HepG2 (cell line): ENCODE measurements around the gene TBC1D10B. TPM values are rescaled to one million over a fixed set of nuclear protein-coding genes. Genes with fewer than 3 reads are reported as not detected.

Experiments
- ATAC-seq: fragments of 200-7000 bp; cut with Tn5 transposase; 3 replicates; pipeline ENCODE4 v1.9.1; 2020; ENCODE audit warnings: mild to moderate bottlenecking, moderate library complexity
- BruUV-seq: library from RNA; stranded (reverse); fragments of 400-500 nt; replicated peaks from 2 replicates; lab custom pipeline; 2021; lab: Mats Ljungman, UMichigan
- CTCF ChIA-PET: fragments of 300-600 bp; formaldehyde crosslinking; extraction: SDS; loops from one replicate; lab custom pipeline; 2021; ENCODE audit warnings: low total read pairs, inconsistent platforms, low intra/inter-chr PET ratio; lab: Yijun Ruan, JAX
- POLR2A ChIA-PET: fragments of 350-600 bp; sonication (Branson Sonifier 250); formaldehyde crosslinking; loops from one replicate; lab custom pipeline; 2020; ENCODE audit warnings: antibody characterized with exemption, inconsistent platforms; lab: Yijun Ruan, JAX
- DNase-seq: peaks from one replicate; pipeline ENCODE4 v3.0.0-alpha.2; 2015; ENCODE audit warnings: low spot score
- FAIRE-seq: peaks from 3 replicates; lab custom pipeline; 2011; peaks lifted over from hg19 to GRCh38; lab: Jason Lieb, UNC
- H2AFZ ChIP-seq: one replicate; pipeline ENCODE4 v1.6.1; 2011; ENCODE audit warnings: low read length, inconsistent platforms
- H3K27ac ChIP-seq: fragments of 300-600 bp; 3 replicates; pipeline ENCODE4 v1.8.0; 2011; ENCODE audit warnings: mixed run types, mild to moderate bottlenecking, mixed read lengths, low read length, inconsistent platforms; ENCODE audit not compliant: insufficient read depth; ENCODE audit errors: extremely low read length
- H3K27me3 ChIP-seq, 2 experiments: fragments of 200-600 bp in 1 of 2; 2 replicates in 1 of 2; 3 replicates in 1 of 2; pipeline versions ENCODE4 v1.6.0 to v1.8.0; 2011; ENCODE audit warnings: low read length in 2 of 2, mild to moderate bottlenecking in 2 of 2, moderate library complexity in 2 of 2, inconsistent platforms in 1 of 2; ENCODE audit not compliant: insufficient read depth in 2 of 2, control insufficient read depth in 1 of 2
- H3K36me3 ChIP-seq, 2 experiments: fragments of 200-600 bp in 1 of 2; replicated peaks in 1 of 2; 2 replicates in 1 of 2; 3 replicates in 1 of 2; pipeline versions ENCODE4 v1.5.1 to v1.8.0; 2011; ENCODE audit warnings: low read length in 2 of 2, inconsistent platforms in 1 of 2; ENCODE audit not compliant: insufficient read depth in 2 of 2, control insufficient read depth in 1 of 2
- H3K4me1 ChIP-seq: 2 replicates; pipeline ENCODE4 v1.5.1; 2012; ENCODE audit warnings: low read length, inconsistent platforms; ENCODE audit not compliant: insufficient read depth
- H3K4me2 ChIP-seq: 2 replicates; pipeline ENCODE4 v1.6.0; 2011; ENCODE audit warnings: low read depth, low read length, inconsistent platforms
- H3K4me3 ChIP-seq, 3 experiments: fragments of 200-600 bp in 1 of 3; sonication (generic), shearing (Covaris generic) in 1 of 3; replicated peaks in 1 of 3; 2 replicates each; pipeline ENCODE4 v1.5.1; 2011 to 2016; ENCODE audit warnings: low read length in 3 of 3, inconsistent platforms in 2 of 3, low read depth in 2 of 3, mild to moderate bottlenecking in 2 of 3, control low read depth in 1 of 3, mixed read lengths in 1 of 3; ENCODE audit not compliant: insufficient read depth in 1 of 3
- H3K79me2 ChIP-seq: one replicate; pipeline ENCODE4 v1.6.1; 2011; ENCODE audit warnings: low read length, inconsistent platforms; ENCODE audit not compliant: insufficient read depth
- H3K9ac ChIP-seq: 2 replicates; pipeline ENCODE4 v1.6.0; 2011; ENCODE audit warnings: mild to moderate bottlenecking, low read depth, low read length, inconsistent platforms; ENCODE audit not compliant: insufficient read depth
- H3K9me3 ChIP-seq: 2 replicates; pipeline ENCODE4 v1.5.1; 2012; ENCODE audit warnings: mild to moderate bottlenecking, low read length
- H4K20me1 ChIP-seq: 2 replicates; pipeline ENCODE4 v1.6.0; 2011; ENCODE audit warnings: inconsistent platforms, mild to moderate bottlenecking, low read length, moderate library complexity; ENCODE audit not compliant: insufficient read depth
- ADNP ChIP-seq: sonication (generic); formaldehyde crosslinking; IDR thresholded peaks from 2 replicates; pipeline ENCODE4 v1.4.0; 2020; ENCODE audit warnings: missing genetic modification reagents
- FOXJ3 ChIP-seq: sonication (generic); formaldehyde crosslinking; IDR thresholded peaks from 2 replicates; pipeline ENCODE4 v1.4.0; 2020; ENCODE audit warnings: missing genetic modification reagents, mild to moderate bottlenecking, borderline replicate concordance
- GTF3A ChIP-seq: sonication (generic); formaldehyde crosslinking; conservative IDR thresholded peaks from 2 replicates; pipeline ENCODE4 v1.4.0; 2020; ENCODE audit warnings: mild to moderate bottlenecking, missing genetic modification reagents
- HNRNPH1 ChIP-seq: fragments of 200-400 bp; formaldehyde crosslinking; optimal IDR thresholded peaks from 2 replicates; pipeline ENCODE3; 2017; ENCODE audit warnings: mild to moderate bottlenecking, low read depth, low read length
- HNRNPUL1 ChIP-seq: fragments of 200-400 bp; formaldehyde crosslinking; IDR thresholded peaks from 2 replicates; pipeline ENCODE4 v1.6.1; 2017; ENCODE audit warnings: low read depth, mild to moderate bottlenecking, low read length, moderate library complexity
- LBX2 ChIP-seq: sonication (generic); formaldehyde crosslinking; IDR thresholded peaks from 2 replicates; pipeline ENCODE4 v1.5.0; 2020; ENCODE audit warnings: missing genetic modification reagents, mild to moderate bottlenecking, borderline replicate concordance
- NFE2L2 ChIP-seq: fragments of 150-350 bp; IDR thresholded peaks from 2 replicates; pipeline ENCODE4 v1.6.1; 2014; ENCODE audit warnings: low read length
- PBX3 ChIP-seq: sonication (generic); formaldehyde crosslinking; IDR thresholded peaks from 2 replicates; pipeline ENCODE4 v1.8.1; 2023; ENCODE audit warnings: missing genetic modification reagents, inconsistent platforms, borderline replicate concordance
- POGK ChIP-seq: sonication (generic); formaldehyde crosslinking; conservative IDR thresholded peaks from 2 replicates; pipeline ENCODE4 v1.8.0; 2022; ENCODE audit warnings: mild to moderate bottlenecking, moderate library complexity, missing genetic modification reagents
- POLR2AphosphoS5 ChIP-seq: IDR thresholded peaks from 2 replicates; pipeline ENCODE4 v1.6.1; 2012; ENCODE audit warnings: low read depth, low read length
- SAFB2 ChIP-seq: sonication (generic); formaldehyde crosslinking; IDR thresholded peaks from 2 replicates; pipeline ENCODE4 v1.5.1; 2020; ENCODE audit warnings: missing genetic modification reagents, low read depth, mild to moderate bottlenecking, borderline replicate concordance
- SRSF4 ChIP-seq: fragments of 200-400 bp; formaldehyde crosslinking; IDR thresholded peaks from one replicate; pipeline ENCODE4 v1.6.1; 2018; ENCODE audit warnings: mild to moderate bottlenecking, low read depth, low read length, moderate library complexity; ENCODE audit not compliant: poor library complexity, severe bottlenecking
- THAP11 ChIP-seq: IDR thresholded peaks from 2 replicates; pipeline ENCODE4 v1.6.1; 2016; ENCODE audit warnings: missing biosample characterization, missing genetic modification reagents
- ZBTB2 ChIP-seq: sonication (generic); formaldehyde crosslinking; IDR thresholded peaks from 2 replicates; pipeline ENCODE4 v1.8.0; 2022; ENCODE audit warnings: low read depth, missing genetic modification reagents
- ZFX ChIP-seq: sonication (generic); formaldehyde crosslinking; IDR thresholded peaks from 2 replicates; pipeline ENCODE4 v1.4.0; 2020; ENCODE audit warnings: mild to moderate bottlenecking, low read depth, missing genetic modification reagents, moderate library complexity
- ZNF143 ChIP-seq: sonication (generic); formaldehyde crosslinking; IDR thresholded peaks from 2 replicates; pipeline ENCODE4 v1.4.0; 2020; ENCODE audit warnings: missing genetic modification reagents
- ZNF337 ChIP-seq: sonication (generic); formaldehyde crosslinking; IDR thresholded peaks from 2 replicates; pipeline ENCODE4 v1.5.1; 2020; ENCODE audit warnings: missing genetic modification reagents, low read depth, mild to moderate bottlenecking, borderline replicate concordance
- ZNF720 ChIP-seq: sonication (generic); formaldehyde crosslinking; IDR thresholded peaks from 2 replicates; pipeline ENCODE4 v1.4.0; 2020; ENCODE audit warnings: missing genetic modification reagents
- WGBS: methylation state at CpG from one replicate; pipeline ENCODE4 v1.1.6; 2017; ENCODE audit warnings: low lambda C conversion rate; 5-methylcytosine and 5-hydroxymethylcytosine counted together
- in situ Hi-C: cut with HindIII; loops from 2 replicates; pipeline ENCODE4 v1.10.0; 2017; ENCODE audit warnings: low pct_unique_long_range_greater_than_20kb; ENCODE audit not compliant: extremely low pct_ligation_motif_present
- intact Hi-C: fragments of 100-400 bp; cut with micrococcal nuclease; formaldehyde crosslinking; loops from one replicate; pipeline ENCODE4 v1.10.0; 2022; ENCODE audit not compliant: unreplicated experiment
- polyA plus RNA-seq, 8 experiments: library from polyadenylated mRNA; depleted of rRNA in 3 of 8; stranded (reverse) in 7 of 8; unstranded in 1 of 8; fragments of >200 nt; fragmentation: Illumina TruSeq in 4 of 8; extraction: Trizol in 4 of 8; gene quantifications; 2 replicates each; pipeline versions ENCODE4 v1.2.1 to v1.2.3, GENCODE V29; 2011 to 2016; ENCODE audit warnings: low read depth in 4 of 8, missing spikeins in 1 of 8, mixed read lengths in 1 of 8; ENCODE audit not compliant: insufficient read depth in 1 of 8
- total RNA-seq, 5 experiments: library from RNA; depleted of rRNA; stranded (reverse); fragments of >200 nt; fragmentation: Illumina TruSeq; extraction: Trizol; gene quantifications; 2 replicates each; pipeline ENCODE4 v1.2.3, GENCODE V29; 2016; ENCODE audit warnings: low read depth in 1 of 5

TBC1D10B gene
- total and polyA plus RNA-seq, 2 of the 13 experiments (the other 11 are each of a cell fraction or from before 2014, with no cell fraction given), result 15.7 to 24.8 TPM

DNA sequence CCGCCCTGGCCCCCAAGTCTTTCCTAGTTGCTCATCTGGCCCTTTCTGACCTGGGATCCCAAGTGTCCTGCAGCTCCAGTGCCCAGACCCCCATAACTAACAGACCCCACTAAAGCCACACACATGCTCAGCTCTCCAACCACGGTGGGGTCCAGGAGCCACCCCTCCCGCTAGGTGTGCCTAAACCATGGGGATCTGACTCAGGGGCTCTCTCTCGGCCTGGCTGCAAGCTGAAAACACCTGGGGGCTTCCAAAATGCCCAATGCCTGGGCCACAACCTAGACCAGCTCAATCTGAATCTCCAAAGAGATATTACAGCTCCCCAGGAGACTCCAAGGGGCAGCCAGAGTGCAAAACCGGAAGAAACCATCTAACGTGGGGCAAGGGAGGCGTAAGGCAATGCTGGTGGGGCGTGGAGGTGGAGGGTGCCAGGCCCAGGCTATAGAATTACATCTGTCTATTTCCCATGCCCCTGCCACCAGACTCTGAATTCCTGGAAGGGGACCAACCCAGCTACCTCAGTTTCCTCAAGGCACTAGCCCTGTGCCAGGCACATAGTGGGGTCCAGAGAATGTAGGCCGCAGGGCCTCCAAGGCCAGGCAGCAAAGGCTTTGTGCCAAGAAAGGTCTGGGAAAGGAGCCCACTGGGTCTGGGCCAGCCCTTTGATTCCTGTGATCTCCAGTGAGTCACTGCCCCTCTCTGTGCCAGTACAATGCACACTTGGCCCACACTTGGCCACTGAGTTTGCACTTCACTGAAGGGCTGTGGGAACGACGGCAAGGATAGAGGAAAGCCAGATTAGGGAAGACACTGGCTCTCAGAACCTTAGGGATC lies 18.5 kb downstream of the TBC1D10B start:
- H3K4me2 ChIP-seq, result no peak overlapping the region
- intact Hi-C loops, result no loop called here
- H2AFZ ChIP-seq, result no peak overlapping the region
- no peaks in the 10 kb centered on the region for H4K20me1 ChIP-seq
- peaks cover 47% of the 10 kb centered on the region for H3K4me1 ChIP-seq
- FAIRE-seq, result no peak
- H3K4me3 ChIP-seq, result no peak overlapping the region
- peaks cover 22% of the 10 kb centered on the region for H3K79me2 ChIP-seq
- no peaks in the 10 kb centered on the region for H3K9me3 ChIP-seq
- peaks cover 4 to 29% of the 10 kb centered on the region in 2 experiments for H3K36me3 ChIP-seq
- in situ Hi-C loops, result loop anchor here (10.0 kb wide), 1 partner anchor 263 kb away; the partner anchor contains the start of gene ZNF689
- ATAC-seq, result no peak
- 95% methylated on average over 10 of the region's 11 CpGs for WGBS
- H3K9ac ChIP-seq, result no peak overlapping the region
- no TSS peak for BruUV-seq
- no peaks in the 10 kb centered on the region; a peak in 1 of 5 replicates for H3K27me3 ChIP-seq
- H3K27ac ChIP-seq, result no peak overlapping the region
- POLR2A ChIA-PET, result interaction anchor here (1.3 to 1.6 kb wide), 5 partner anchors 10 to 58 kb away, joined by 3 to 6 read pairs (median 4); no protein-coding TSS in a partner anchor
- DNase-seq, result no peak
- CTCF ChIA-PET, result interaction anchor here (0.8 to 2.4 kb wide), 2 partner anchors 17 to 57 kb away, joined by 3 to 10 read pairs; no protein-coding TSS in a partner anchor
- TF ChIP-seq SAFB2 (CRISPR knock-in tag), result no peak
- 0 out of 2 replicates have a peak, but pooled peaks have one; percentile 17 for TF ChIP-seq GTF3A (CRISPR knock-in tag)
- TF ChIP-seq ZBTB2 (CRISPR knock-in tag), result no peak
- no peak for TF ChIP-seq THAP11 (CRISPR knock-in tag)
- TF ChIP-seq HNRNPH1, result peak; percentile 71
- TF ChIP-seq ADNP (CRISPR knock-in tag), result no peak
- no peak for TF ChIP-seq HNRNPUL1
- TF ChIP-seq SRSF4, result no peak
- 0 out of 2 replicates have a peak, but pooled peaks have one; percentile 25 for TF ChIP-seq LBX2 (CRISPR knock-in tag)
- TF ChIP-seq ZNF337, result no peak
- TF ChIP-seq ZNF720 (CRISPR knock-in tag), result no peak
- TF ChIP-seq PBX3 (CRISPR knock-in tag), result no peak
- TF ChIP-seq FOXJ3 (CRISPR knock-in tag), result no peak
- TF ChIP-seq POLR2AphosphoS5, result 0 out of 2 replicates have a peak, but pooled peaks have one; percentile 9
- TF ChIP-seq POGK, result 0 out of 2 replicates have a peak, but pooled peaks have one; percentile 34
- no peak for TF ChIP-seq ZFX (CRISPR knock-in tag)
- no peak for TF ChIP-seq ZNF143
- TF ChIP-seq NFE2L2, result no peak
